ENCODE results near the gene VWA5B1. TPM values are rescaled to one million over a fixed set of nuclear protein-coding genes. Genes with fewer than 3 reads are reported as not detected.

The VWA5B1 gene
- total RNA-seq, 1 donor from 2014 or later = not detected

GRCh38 chr1:20351911-20352701 lies 61.4 kb downstream of the VWA5B1 start:
- no peak for TF ChIP-seq CTCF (conservative IDR thresholded peaks at IDR 0.05; ENCODE audit: low read depth, low read length)
- DNase-seq (ENCODE audit: low read depth) = no peak
- no peak overlapping the region for H3K4me3 ChIP-seq (ENCODE audit: low read depth, low read length)

GRCh38 chr1:20353836-20354235 lies 63.2 kb downstream of the VWA5B1 start:
- no peak for TF ChIP-seq CTCF (conservative IDR thresholded peaks at IDR 0.05; ENCODE audit: low read depth, low read length)
- H3K4me3 ChIP-seq (ENCODE audit: low read depth, low read length) = no peak overlapping the region
- no peak for DNase-seq (ENCODE audit: low read depth)

GRCh38 chr1:20354610-20355009 lies 63.9 kb downstream of the VWA5B1 start:
- H3K4me3 ChIP-seq (ENCODE audit: low read depth, low read length) = no peak overlapping the region
- DNase-seq (ENCODE audit: low read depth) = no peak
- TF ChIP-seq CTCF (conservative IDR thresholded peaks at IDR 0.05; ENCODE audit: low read depth, low read length) = no peak

GRCh38 chr1:20355101-20355827 lies 64.6 kb downstream of the VWA5B1 start:
- H3K4me3 ChIP-seq (ENCODE audit: low read depth, low read length) = no peak overlapping the region
- no peak for DNase-seq (ENCODE audit: low read depth)
- TF ChIP-seq CTCF (conservative IDR thresholded peaks at IDR 0.05; ENCODE audit: low read depth, low read length) = no peak

- no peak for DNase-seq (ENCODE audit: low read depth)
- H3K4me3 ChIP-seq (ENCODE audit: low read depth, low read length) = no peak overlapping the region
- TF ChIP-seq CTCF (conservative IDR thresholded peaks at IDR 0.05; ENCODE audit: low read depth, low read length) = no peak
These were observed 65.4 kb downstream of the VWA5B1 start for GRCh38 chr1:20355828-20356735.

- no peak overlapping the region for H3K4me3 ChIP-seq (ENCODE audit: low read depth, low read length)
- DNase-seq (ENCODE audit: low read depth) = no peak
- TF ChIP-seq CTCF (conservative IDR thresholded peaks at IDR 0.05; ENCODE audit: low read depth, low read length) = no peak
These were observed 66.3 kb downstream of the VWA5B1 start for GRCh38 chr1:20356850-20357459.

Data from epithelial cell of proximal tubule (primary cell).